Naive thymus-derived CD4-positive, alpha-beta T cell (primary cell): ENCODE measurements around the gene MTMR1. TPM values are rescaled to one million over a fixed set of nuclear protein-coding genes. Genes with fewer than 3 reads are reported as not detected.

Experiments used
- ATAC-seq: fragments of 150-1000 bp; cut with Tn5 transposase; 2 replicates; pipeline ENCODE4 v1.10.0; 2021; ENCODE audit warnings: mild to moderate bottlenecking, moderate library complexity
- CTCF ChIA-PET: fragments of 350-600 bp; sonication (Branson Sonifier 250); formaldehyde crosslinking; loops from one replicate; lab custom pipeline; 2021; ENCODE audit warnings: antibody characterized with exemption; lab: Charles Lee
- POLR2A ChIA-PET: fragments of 350-600 bp; sonication (Branson Sonifier 250); formaldehyde crosslinking; loops from one replicate; lab custom pipeline; 2021; ENCODE audit warnings: antibody characterized with exemption, inconsistent platforms; lab: Charles Lee
- DNase-seq, 9 donors: peaks; one replicate each; pipeline versions ENCODE4 v3.0.0 to v3.0.0-alpha.2; 2020 to 2022; ENCODE audit warnings: mixed read lengths in 1 of 9
- H3K27ac ChIP-seq: one replicate; pipeline ENCODE4 v1.7.0; 2013; ENCODE audit warnings: mild to moderate bottlenecking, low read depth, low read length, moderate library complexity
- H3K27me3 ChIP-seq, 2 donors: one replicate each; pipeline ENCODE4 v1.7.0; 2013; ENCODE audit warnings: low read length in 2 of 2, mild to moderate bottlenecking in 2 of 2, moderate library complexity in 2 of 2; ENCODE audit not compliant: control insufficient read depth in 2 of 2, insufficient read depth in 2 of 2
- H3K36me3 ChIP-seq, 3 experiments: 1 replicate in 2 of 3; 2 replicates in 1 of 3; pipeline ENCODE4 v1.7.0; 2013; ENCODE audit warnings: low read length in 3 of 3, mild to moderate bottlenecking in 3 of 3, moderate library complexity in 1 of 3; ENCODE audit not compliant: insufficient read depth in 3 of 3, control insufficient read depth in 2 of 3
- H3K4me1 ChIP-seq, 2 donors: one replicate each; pipeline ENCODE4 v1.7.0; 2013; ENCODE audit warnings: low read length in 2 of 2, mild to moderate bottlenecking in 2 of 2, moderate library complexity in 1 of 2; ENCODE audit not compliant: control insufficient read depth in 2 of 2, insufficient read depth in 2 of 2
- H3K4me3 ChIP-seq: 2 replicates; pipeline ENCODE4 v1.7.0; 2013; ENCODE audit warnings: mild to moderate bottlenecking, low read length
- H3K9me3 ChIP-seq, 3 experiments: 1 replicate in 2 of 3; 2 replicates in 1 of 3; pipeline ENCODE4 v1.7.0; 2013; ENCODE audit warnings: low read length in 3 of 3; ENCODE audit not compliant: control insufficient read depth in 2 of 3
- H3K27ac Mint-ChIP-seq, 9 donors: one replicate each; pipeline ENCODE4 v1.8.0; 2020 to 2022; ENCODE audit warnings: mixed read lengths in 9 of 9, mild to moderate bottlenecking in 8 of 9, moderate library complexity in 5 of 9, inconsistent platforms in 2 of 9
- H3K27me3 Mint-ChIP-seq, 5 donors: one replicate each; pipeline ENCODE4 v1.8.0; 2021 to 2022; ENCODE audit warnings: mixed read lengths in 5 of 5, mild to moderate bottlenecking in 1 of 5
- H3K36me3 Mint-ChIP-seq, 5 donors: one replicate each; pipeline ENCODE4 v1.8.0; 2020 to 2022; ENCODE audit warnings: mixed read lengths in 5 of 5, mild to moderate bottlenecking in 3 of 5, inconsistent platforms in 1 of 5
- H3K4me1 Mint-ChIP-seq, 7 donors: one replicate each; pipeline ENCODE4 v1.8.0; 2020 to 2022; ENCODE audit warnings: mixed read lengths in 7 of 7, mild to moderate bottlenecking in 3 of 7, inconsistent platforms in 1 of 7
- H3K4me3 Mint-ChIP-seq, 10 donors: one replicate each; pipeline ENCODE4 v1.8.0; 2020 to 2022; ENCODE audit warnings: mild to moderate bottlenecking in 10 of 10, mixed read lengths in 10 of 10, moderate library complexity in 6 of 10, inconsistent platforms in 2 of 10
- H3K9me3 Mint-ChIP-seq, 11 donors: one replicate each; pipeline ENCODE4 v1.8.0; 2020 to 2022; ENCODE audit warnings: mixed read lengths in 11 of 11, mild to moderate bottlenecking in 4 of 11, inconsistent platforms in 1 of 11, moderate library complexity in 1 of 11
- intact Hi-C, 2 donors: fragments of 100-400 bp; cut with micrococcal nuclease; formaldehyde crosslinking; loops; one replicate each; pipeline ENCODE4 v1.15.1; 2023
- polyA plus RNA-seq, 2 donors: library from polyadenylated mRNA; unstranded; fragments of 300-500 nt; fragmentation: Illumina TruSeq; gene quantifications; one replicate each; pipeline ENCODE4 v1.2.3, GENCODE V29; 2021
- total RNA-seq, 6 experiments: library from RNA in 5 of 6; stranded (reverse) in 5 of 6; gene quantifications; 1 replicate in 5 of 6; 2 replicates in 1 of 6; pipeline ENCODE4 v1.2.3 and lab custom pipeline; 2021 to 2026

MTMR1 gene
- total and polyA plus RNA-seq, 7 experiments from 2014 or later = 11.3 to 53.1 (median 38.9) TPM

- H3K4me1 Mint-ChIP-seq = peaks cover 18 to 58% (median 52%) of the 10 kb centered on the region in 7 donors
These were observed 5.8 kb downstream of the MTMR1 start for GRCh38 chrX:150698981-150699380.

GRCh38 chrX:150700107-150700506, 6.9 kb downstream of the MTMR1 start:
- no peak overlapping the region for H3K4me3 ChIP-seq
- no peaks in the 10 kb centered on the region for H3K27me3 Mint-ChIP-seq
- intact Hi-C loops = no loop called here
- H3K27ac Mint-ChIP-seq = peak overlapping the region in 2 of 9 donors; percentile 0 to 19
- ChIA-PET POLR2A (interaction anchor here (1.0 kb wide), 3 partner anchors 8 to 12 kb away, joined by 3 to 8 read pairs (median 5); no protein-coding TSS in a partner anchor), CTCF (interaction anchor here (1.2 to 1.5 kb wide), 3 partner anchors 9 to 19 kb away, joined by 3 to 5 read pairs (median 4); no protein-coding TSS in a partner anchor)
- no peaks in the 10 kb centered on the region for H3K9me3 ChIP-seq
- H3K4me3 Mint-ChIP-seq = no peak overlapping the region
- peaks cover 0 to 5% (median 0%) of the 10 kb centered on the region in 11 donors for H3K9me3 Mint-ChIP-seq
- H3K27ac ChIP-seq = no peak overlapping the region
- H3K4me1 Mint-ChIP-seq = peaks cover 14 to 56% (median 49%) of the 10 kb centered on the region in 7 donors
- no peaks in the 10 kb centered on the region for H3K36me3 ChIP-seq
- no peaks in the 10 kb centered on the region for H3K27me3 ChIP-seq
- peaks cover 5 to 23% (median 17%) of the 10 kb centered on the region in 5 donors for H3K36me3 Mint-ChIP-seq
- H3K4me1 ChIP-seq = peaks cover 11 to 17% of the 10 kb centered on the region in 2 donors
- ATAC-seq (no peak), DNase-seq (no peak)

More at GRCh38 chrX:150698981-150699380, 5.8 kb downstream of the MTMR1 start:
- ATAC-seq (no peak), DNase-seq (no peak)
- Histone ChIP-seq H3K4me3 (no peak overlapping the region), H3K4me1 (peaks cover 16 to 20% of the 10 kb centered on the region in 2 donors), H3K36me3 (no peaks in the 10 kb centered on the region), H3K27ac (no peak overlapping the region), H3K9me3 (no peaks in the 10 kb centered on the region), H3K27me3 (no peaks in the 10 kb centered on the region)
- peak overlapping the region in 1 of 9 donors; percentile 32 for H3K27ac Mint-ChIP-seq
- POLR2A ChIA-PET = interaction anchor here (0.9 to 1.0 kb wide), 2 partner anchors 8 to 11 kb away, joined by 3 to 5 read pairs; no protein-coding TSS in a partner anchor
- CTCF ChIA-PET = interaction anchor here (0.7 to 1.5 kb wide), 4 partner anchors 16 to 198 kb away, joined by 3 to 5 read pairs (median 4); no protein-coding TSS in a partner anchor
- H3K9me3 Mint-ChIP-seq = no peaks in the 10 kb centered on the region
- peaks cover 0 to 16% (median 9%) of the 10 kb centered on the region in 5 donors for H3K36me3 Mint-ChIP-seq
- H3K27me3 Mint-ChIP-seq = no peaks in the 10 kb centered on the region
- intact Hi-C loops = loop anchor here in 1 of 2 donors (10.0 kb wide), 4 partner anchors 696 to 1194 kb away; partner anchors contain the start of genes EOLA1, EOLA2, HSFX3 and IDS
- H3K4me3 Mint-ChIP-seq = no peak overlapping the region

GRCh38 chrX:150701377-150701776, 8.2 kb downstream of the MTMR1 start:
- Histone ChIP-seq H3K27ac (no peak overlapping the region), H3K4me3 (no peak overlapping the region), H3K4me1 (peaks cover 9 to 11% of the 10 kb centered on the region in 2 donors), H3K9me3 (no peaks in the 10 kb centered on the region), H3K27me3 (no peaks in the 10 kb centered on the region), H3K36me3 (no peaks in the 10 kb centered on the region)
- ChIA-PET CTCF (no interaction called here), POLR2A (interaction anchor here (0.9 to 3.2 kb wide), 4 partner anchors 8 to 50 kb away, joined by 4 to 21 read pairs (median 6); partner anchors contain the start of gene MTMR1)
- intact Hi-C loops = no loop called here
- DNase-seq = no peak
- Mint-ChIP-seq H3K27me3 (no peaks in the 10 kb centered on the region), H3K9me3 (peaks cover 0 to 6% (median 0%) of the 10 kb centered on the region in 11 donors), H3K27ac (no peak overlapping the region), H3K4me3 (no peak overlapping the region), H3K36me3 (peaks cover 10 to 31% (median 22%) of the 10 kb centered on the region in 5 donors), H3K4me1 (peaks cover 1 to 52% (median 46%) of the 10 kb centered on the region in 7 donors)
- no peak for ATAC-seq

- Histone ChIP-seq H3K4me3 (no peak overlapping the region), H3K27ac (no peak overlapping the region), H3K4me1 (no peaks in the 10 kb centered on the region), H3K9me3 (no peaks in the 10 kb centered on the region), H3K36me3 (no peaks in the 10 kb centered on the region), H3K27me3 (no peaks in the 10 kb centered on the region)
- H3K27ac Mint-ChIP-seq = peak overlapping the region in 5 of 9 donors; percentile 11 to 77 (median 27)
- H3K4me3 Mint-ChIP-seq = no peak overlapping the region
- ChIA-PET CTCF (interaction anchor here (0.6 to 1.4 kb wide), 3 partner anchors 10 to 17 kb away, joined by 3 to 4 read pairs (median 3); no protein-coding TSS in a partner anchor), POLR2A (interaction anchor here (3.2 kb wide), 1 partner anchor 9 kb away, joined by 21 read pairs; the partner anchor contains the start of gene MTMR1)
- H3K36me3 Mint-ChIP-seq = peaks cover 10 to 40% (median 28%) of the 10 kb centered on the region in 5 donors
- H3K9me3 Mint-ChIP-seq = peaks cover 0 to 6% (median 0%) of the 10 kb centered on the region in 11 donors
- H3K27me3 Mint-ChIP-seq = no peaks in the 10 kb centered on the region
- ATAC-seq = no peak
- peaks cover 0 to 50% (median 30%) of the 10 kb centered on the region in 7 donors for H3K4me1 Mint-ChIP-seq
- DNase-seq = no peak
- intact Hi-C loops = loop anchor here in 1 of 2 donors (1.0 kb wide), 1 partner anchor 9 kb away; no protein-coding TSS in a partner anchor
These were observed 9.9 kb downstream of the MTMR1 start for GRCh38 chrX:150702966-150703694.

GRCh38 chrX:150703695-150703974, 10.4 kb downstream of the MTMR1 start:
- Mint-ChIP-seq H3K36me3 (peaks cover 10 to 40% (median 28%) of the 10 kb centered on the region in 5 donors), H3K27me3 (no peaks in the 10 kb centered on the region), H3K27ac (peak overlapping the region in 4 of 9 donors; percentile 11 to 77 (median 42)), H3K9me3 (peaks cover 0 to 6% (median 0%) of the 10 kb centered on the region in 11 donors), H3K4me1 (peaks cover 0 to 50% (median 30%) of the 10 kb centered on the region in 7 donors), H3K4me3 (no peak overlapping the region)
- no peak overlapping the region for H3K27ac ChIP-seq
- H3K4me1 ChIP-seq = no peaks in the 10 kb centered on the region
- POLR2A ChIA-PET = interaction anchor here (3.2 kb wide), 1 partner anchor 10 kb away, joined by 21 read pairs; the partner anchor contains the start of gene MTMR1
- no peak overlapping the region for H3K4me3 ChIP-seq
- CTCF ChIA-PET = interaction anchor here (1.4 kb wide), 1 partner anchor 17 kb away, joined by 3 read pairs; no protein-coding TSS in a partner anchor
- DNase-seq (no peak), ATAC-seq (no peak)
- H3K36me3 ChIP-seq = no peaks in the 10 kb centered on the region
- intact Hi-C loops = loop anchor here in 1 of 2 donors (1.0 kb wide), 1 partner anchor 9 kb away; no protein-coding TSS in a partner anchor
- H3K9me3 ChIP-seq = no peaks in the 10 kb centered on the region
- H3K27me3 ChIP-seq = no peaks in the 10 kb centered on the region

- peaks cover 10 to 40% (median 28%) of the 10 kb centered on the region in 5 donors for H3K36me3 Mint-ChIP-seq
- H3K27ac ChIP-seq = no peak overlapping the region
- peaks cover 0 to 6% (median 0%) of the 10 kb centered on the region in 11 donors for H3K9me3 Mint-ChIP-seq
- no peaks in the 10 kb centered on the region for H3K36me3 ChIP-seq
- peak overlapping the region in 5 of 9 donors; percentile 14 to 84 (median 63) for H3K27ac Mint-ChIP-seq
- ATAC-seq = no peak
- peaks cover 0 to 52% (median 30%) of the 10 kb centered on the region in 7 donors for H3K4me1 Mint-ChIP-seq
- H3K27me3 ChIP-seq = no peaks in the 10 kb centered on the region
- H3K4me3 ChIP-seq = no peak overlapping the region
- ChIA-PET POLR2A (interaction anchor here (3.2 kb wide), 1 partner anchor 10 kb away, joined by 21 read pairs; the partner anchor contains the start of gene MTMR1), CTCF (interaction anchor here (1.4 kb wide), 1 partner anchor 18 kb away, joined by 3 read pairs; no protein-coding TSS in a partner anchor)
- H3K27me3 Mint-ChIP-seq = no peaks in the 10 kb centered on the region
- no peak overlapping the region for H3K4me3 Mint-ChIP-seq
- no peaks in the 10 kb centered on the region for H3K4me1 ChIP-seq
- H3K9me3 ChIP-seq = no peaks in the 10 kb centered on the region
- intact Hi-C loops = no loop called here
- no peak for DNase-seq
These were observed 10.9 kb downstream of the MTMR1 start for GRCh38 chrX:150704030-150704613.
